ENCODE measurements around the gene HOXB13. TPM values are rescaled to one million over a fixed set of nuclear protein-coding genes. Genes with fewer than 3 reads are reported as not detected.

HOXB13 gene
- total RNA-seq, 1 experiment from 2014 or later, result 11.1 TPM

GRCh38 chr17:48676963-48677558 is 51.5 kb downstream of the HOXB13 start:
- no peak for DNase-seq
- Histone ChIP-seq H3K36me3 (replicated peaks; ENCODE audit: control insufficient read depth, insufficient read depth, low read length) (no peaks in the 10 kb centered on the region), H3K27me3 (ENCODE audit: control insufficient read depth, insufficient read depth, low read length) (peaks cover 18% of the 10 kb centered on the region), H3K4me3 (ENCODE audit: insufficient read depth, low read depth, low read length) (no peak overlapping the region)

Other genes starting within 250 kb of the HOXB13 start
- gene HOXB1, start 197.7 kb downstream of the HOXB13 start, total RNA-seq (2014; rRNA removed; shearing (Covaris generic)), result 4.5 and 6.4 TPM in 2 replicates
- 11.8 and 16.1 TPM in 2 replicates for gene HOXB2, start 183.6 kb downstream of the HOXB13 start, total RNA-seq (2014; rRNA removed; shearing (Covaris generic))
- gene HOXB4, start 150.4 kb downstream of the HOXB13 start, total RNA-seq (2014; rRNA removed; shearing (Covaris generic)), result 0.03 TPM in 1 of 2 replicates, not detected in the other
- gene HOXB3, start 138.5 kb downstream of the HOXB13 start, total RNA-seq (2014; rRNA removed; shearing (Covaris generic)), result 4.5 and 6.8 TPM in 2 replicates
- gene HOXB5, start 135.0 kb downstream of the HOXB13 start, total RNA-seq (2014; rRNA removed; shearing (Covaris generic)), result not detected in 2 replicates
- not detected in 2 replicates for gene HOXB6, start 123.8 kb downstream of the HOXB13 start, total RNA-seq (2014; rRNA removed; shearing (Covaris generic))
- 0.45 TPM in 1 of 2 replicates, not detected in the other for gene HOXB7, start 117.7 kb downstream of the HOXB13 start, total RNA-seq (2014; rRNA removed; shearing (Covaris generic))
- not detected in 2 replicates for gene HOXB8, start 113.5 kb downstream of the HOXB13 start, total RNA-seq (2014; rRNA removed; shearing (Covaris generic))
- gene HOXB9, start 102.4 kb downstream of the HOXB13 start, total RNA-seq (2014; rRNA removed; shearing (Covaris generic)), result 0.04 TPM in 1 of 2 replicates, not detected in the other
- 156 and 173 TPM in 2 replicates for gene PRAC1, start 6.2 kb downstream of the HOXB13 start, total RNA-seq (2014; rRNA removed; shearing (Covaris generic))
- gene PRAC2, start 5.6 kb downstream of the HOXB13 start, total RNA-seq (2014; rRNA removed; shearing (Covaris generic)), result 40.8 and 40.9 TPM in 2 replicates
- gene TTLL6, start 88.5 kb upstream of the HOXB13 start, total RNA-seq (2014; rRNA removed; shearing (Covaris generic)), result 2.1 and 2.6 TPM in 2 replicates
- gene CALCOCO2, start 102.3 kb upstream of the HOXB13 start, total RNA-seq (2014; rRNA removed; shearing (Covaris generic)), result 19.4 and 23.1 TPM in 2 replicates
- gene ATP5MC1, start 164.0 kb upstream of the HOXB13 start, total RNA-seq (2014; rRNA removed; shearing (Covaris generic)), result 162 and 249 TPM in 2 replicates
- 65.4 and 67.2 TPM in 2 replicates for gene UBE2Z, start 179.7 kb upstream of the HOXB13 start, total RNA-seq (2014; rRNA removed; shearing (Covaris generic))
- gene SNF8, start 216.1 kb upstream of the HOXB13 start, total RNA-seq (2014; rRNA removed; shearing (Covaris generic)), result 62.3 and 98.0 TPM in 2 replicates
- gene GIP, start 239.8 kb upstream of the HOXB13 start, total RNA-seq (2014; rRNA removed; shearing (Covaris generic)), result 0.52 and 2.1 TPM in 2 replicates